ENCODE measurements around the gene REXO4.
"Not testable (repeated sequence)": the region's sequence is repeated elsewhere in the genome, so short reads cannot be mapped to it uniquely, and the experiment has no call there.

REXO4 gene

GRCh38 chr9:133454325-133454724 is 36.5 kb upstream of the REXO4 start:
- no peak overlapping the region for H2AFZ ChIP-seq (ENCODE audit: low read length)
- no peaks in the 10 kb centered on the region for H3K79me2 ChIP-seq (ENCODE audit: insufficient read depth, low read length)
- peaks cover 7% of the 10 kb centered on the region for H3K4me1 ChIP-seq (ENCODE audit: insufficient read depth, low read length, poor library complexity, severe bottlenecking)
- no peaks in the 10 kb centered on the region for H4K20me1 ChIP-seq (ENCODE audit: insufficient read depth, low read length, poor library complexity, severe bottlenecking)
- H3K36me3 ChIP-seq (ENCODE audit: insufficient read depth, low read length): no peaks in the 10 kb centered on the region
- H3K4me2 ChIP-seq (ENCODE audit: low read depth, low read length, poor library complexity, severe bottlenecking): no peak overlapping the region
- H3K9me3 ChIP-seq (ENCODE audit: insufficient read depth, low read depth, low read length): no peaks in the 10 kb centered on the region
- no peak overlapping the region for H3K9ac ChIP-seq (ENCODE audit: low read depth, low read length, poor library complexity, severe bottlenecking)
- H3K9me2 ChIP-seq (replicated peaks; ENCODE audit: low read depth, low read length): no peaks in the 10 kb centered on the region
- H3K4me3 ChIP-seq (ENCODE audit: low read length, poor library complexity, severe bottlenecking): no peak overlapping the region
- no peak for TF ChIP-seq CTCF (conservative IDR thresholded peaks at IDR 0.05; ENCODE audit: low read length)
- TF ChIP-seq EZH2phosphoT487 (IDR thresholded peaks at IDR 0.05; ENCODE audit: borderline replicate concordance): no peak
- no peaks in the 10 kb centered on the region for H3F3A ChIP-seq (ENCODE audit: low read depth)
- H3K27me3 ChIP-seq (ENCODE audit: insufficient read depth, low read length, poor library complexity, severe bottlenecking): no peaks in the 10 kb centered on the region

GRCh38 chr9:133453651-133454050 is 35.8 kb upstream of the REXO4 start:
- no peaks in the 10 kb centered on the region for H3K4me1 ChIP-seq (ENCODE audit: insufficient read depth, low read length, poor library complexity, severe bottlenecking)
- no peak overlapping the region for H3K4me2 ChIP-seq (ENCODE audit: low read depth, low read length, poor library complexity, severe bottlenecking)
- no peak overlapping the region for H3K4me3 ChIP-seq (ENCODE audit: low read length, poor library complexity, severe bottlenecking)
- TF ChIP-seq EZH2phosphoT487 (IDR thresholded peaks at IDR 0.05; ENCODE audit: borderline replicate concordance): no peak
- H4K20me1 ChIP-seq (ENCODE audit: insufficient read depth, low read length, poor library complexity, severe bottlenecking): no peaks in the 10 kb centered on the region
- H3K9me3 ChIP-seq (ENCODE audit: insufficient read depth, low read depth, low read length): no peaks in the 10 kb centered on the region
- H3K36me3 ChIP-seq (ENCODE audit: insufficient read depth, low read length): no peaks in the 10 kb centered on the region
- no peaks in the 10 kb centered on the region for H3K79me2 ChIP-seq (ENCODE audit: insufficient read depth, low read length)
- H3K27me3 ChIP-seq (ENCODE audit: insufficient read depth, low read length, poor library complexity, severe bottlenecking): no peaks in the 10 kb centered on the region
- H3F3A ChIP-seq (ENCODE audit: low read depth): no peaks in the 10 kb centered on the region
- H2AFZ ChIP-seq (ENCODE audit: low read length): no peak overlapping the region
- no peaks in the 10 kb centered on the region for H3K9me2 ChIP-seq (replicated peaks; ENCODE audit: low read depth, low read length)
- no peak overlapping the region for H3K9ac ChIP-seq (ENCODE audit: low read depth, low read length, poor library complexity, severe bottlenecking)

GRCh38 chr9:133452562-133452961 is 34.8 kb upstream of the REXO4 start:
- no peaks in the 10 kb centered on the region for H3K27me3 ChIP-seq (ENCODE audit: insufficient read depth, low read length, poor library complexity, severe bottlenecking)
- H2AFZ ChIP-seq (ENCODE audit: low read length): no peak overlapping the region
- H4K20me1 ChIP-seq (ENCODE audit: insufficient read depth, low read length, poor library complexity, severe bottlenecking): no peaks in the 10 kb centered on the region
- H3K36me3 ChIP-seq (ENCODE audit: insufficient read depth, low read length): no peaks in the 10 kb centered on the region
- H3K9ac ChIP-seq (ENCODE audit: low read depth, low read length, poor library complexity, severe bottlenecking): no peak overlapping the region
- H3K79me2 ChIP-seq (ENCODE audit: insufficient read depth, low read length): no peaks in the 10 kb centered on the region
- no peaks in the 10 kb centered on the region for H3K4me1 ChIP-seq (ENCODE audit: insufficient read depth, low read length, poor library complexity, severe bottlenecking)
- TF ChIP-seq EZH2phosphoT487 (IDR thresholded peaks at IDR 0.05; ENCODE audit: borderline replicate concordance) (no peak), CTCF (conservative IDR thresholded peaks at IDR 0.05; ENCODE audit: low read length) (no peak)
- no peaks in the 10 kb centered on the region for H3K9me3 ChIP-seq (ENCODE audit: insufficient read depth, low read depth, low read length)
- H3F3A ChIP-seq (ENCODE audit: low read depth): no peaks in the 10 kb centered on the region
- H3K4me2 ChIP-seq (ENCODE audit: low read depth, low read length, poor library complexity, severe bottlenecking): no peak overlapping the region
- H3K9me2 ChIP-seq (replicated peaks; ENCODE audit: low read depth, low read length): no peaks in the 10 kb centered on the region
- no peak overlapping the region for H3K4me3 ChIP-seq (ENCODE audit: low read length, poor library complexity, severe bottlenecking)

GRCh38 chr9:133451865-133452264 is 34.1 kb upstream of the REXO4 start:
- not testable (repeated sequence) for H3K27me3 ChIP-seq (ENCODE audit: insufficient read depth, low read length, poor library complexity, severe bottlenecking); H3K36me3 ChIP-seq (ENCODE audit: insufficient read depth, low read length); H3K79me2 ChIP-seq (ENCODE audit: insufficient read depth, low read length); H3F3A ChIP-seq (ENCODE audit: low read depth); H2AFZ ChIP-seq (ENCODE audit: low read length); H3K9me3 ChIP-seq (ENCODE audit: insufficient read depth, low read depth, low read length); H3K4me3 ChIP-seq (ENCODE audit: low read length, poor library complexity, severe bottlenecking); H3K9me2 ChIP-seq (replicated peaks; ENCODE audit: low read depth, low read length); H3K9ac ChIP-seq (ENCODE audit: low read depth, low read length, poor library complexity, severe bottlenecking); H3K4me2 ChIP-seq (ENCODE audit: low read depth, low read length, poor library complexity, severe bottlenecking); H3K4me1 ChIP-seq (ENCODE audit: insufficient read depth, low read length, poor library complexity, severe bottlenecking); H4K20me1 ChIP-seq (ENCODE audit: insufficient read depth, low read length, poor library complexity, severe bottlenecking)
